Renal pelvis (tissue), 4 donors: ENCODE results near the gene RTN4. TPM values are rescaled to one million over a fixed set of nuclear protein-coding genes. Genes with fewer than 3 reads are reported as not detected.

Experiments
- DNase-seq: peaks from one replicate; pipeline ENCODE4 v3.0.0-alpha.2; 2013
- polyA plus RNA-seq, 3 donors: library from polyadenylated mRNA; unstranded; fragments of 120-200 nt; gene quantifications; one replicate each; pipeline ENCODE4 v1.2.1, GENCODE V29; 2013; ENCODE audit not compliant: insufficient read length in 3 of 3

Gene RTN4
- polyA plus RNA-seq, 3 donors = 305 to 369 (median 309) TPM

DNA sequence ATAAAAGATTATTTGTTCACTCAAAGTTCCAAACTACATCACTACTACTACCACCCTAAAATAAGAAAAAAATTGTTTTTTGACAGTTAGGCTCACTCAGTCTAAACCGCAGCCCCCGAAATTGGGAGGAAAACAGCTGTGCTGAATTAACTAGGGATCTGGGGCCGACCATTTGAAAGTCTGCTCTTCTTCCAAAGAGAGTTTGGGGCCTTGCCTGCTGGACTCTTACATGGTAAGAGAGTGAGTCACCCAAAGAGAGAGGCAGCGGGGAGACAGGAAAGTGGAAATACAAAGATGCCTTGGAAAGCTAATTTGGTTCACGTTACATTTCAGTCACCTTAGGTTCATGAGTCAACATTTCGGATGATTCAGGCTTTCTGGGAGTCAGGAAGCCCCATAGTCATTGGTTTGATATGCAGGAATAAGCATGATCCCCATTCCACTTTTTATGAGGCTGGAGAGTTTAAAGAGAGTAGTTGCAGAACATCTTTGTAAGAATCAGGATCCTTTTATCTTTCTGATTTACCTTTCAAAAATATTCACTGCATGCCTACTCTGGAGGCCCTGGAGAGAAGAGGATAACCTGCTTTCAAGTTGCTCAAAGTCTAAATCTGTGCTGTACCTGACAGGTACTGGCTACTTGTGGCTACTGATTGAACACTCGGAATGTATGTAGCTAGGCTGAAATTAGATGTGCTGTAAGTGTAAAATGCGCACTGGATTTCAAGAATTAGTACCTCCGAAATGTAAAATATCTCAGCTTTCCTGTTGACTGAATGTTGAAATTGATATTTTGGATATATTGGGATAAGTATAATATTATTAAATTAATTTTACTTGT lies 995 bp upstream of the RTN4 start:
- peak; percentile 60 for DNase-seq

DNA sequence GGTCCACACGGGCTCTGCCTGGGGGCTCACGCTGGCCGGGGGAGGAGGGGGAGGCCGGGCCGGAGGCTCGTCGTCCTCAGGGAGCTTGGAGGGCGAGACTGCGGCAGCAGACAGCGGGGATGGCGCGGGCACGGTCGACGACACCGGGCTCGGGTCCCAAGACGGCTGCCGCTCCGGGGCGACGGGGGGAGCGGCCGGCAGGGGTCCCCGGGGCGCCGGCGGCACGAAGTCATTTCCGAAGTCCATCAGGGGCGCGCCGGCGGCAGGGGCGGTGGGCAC lies 491 bp downstream of the RTN4 start:
- no peak for DNase-seq

DNA sequence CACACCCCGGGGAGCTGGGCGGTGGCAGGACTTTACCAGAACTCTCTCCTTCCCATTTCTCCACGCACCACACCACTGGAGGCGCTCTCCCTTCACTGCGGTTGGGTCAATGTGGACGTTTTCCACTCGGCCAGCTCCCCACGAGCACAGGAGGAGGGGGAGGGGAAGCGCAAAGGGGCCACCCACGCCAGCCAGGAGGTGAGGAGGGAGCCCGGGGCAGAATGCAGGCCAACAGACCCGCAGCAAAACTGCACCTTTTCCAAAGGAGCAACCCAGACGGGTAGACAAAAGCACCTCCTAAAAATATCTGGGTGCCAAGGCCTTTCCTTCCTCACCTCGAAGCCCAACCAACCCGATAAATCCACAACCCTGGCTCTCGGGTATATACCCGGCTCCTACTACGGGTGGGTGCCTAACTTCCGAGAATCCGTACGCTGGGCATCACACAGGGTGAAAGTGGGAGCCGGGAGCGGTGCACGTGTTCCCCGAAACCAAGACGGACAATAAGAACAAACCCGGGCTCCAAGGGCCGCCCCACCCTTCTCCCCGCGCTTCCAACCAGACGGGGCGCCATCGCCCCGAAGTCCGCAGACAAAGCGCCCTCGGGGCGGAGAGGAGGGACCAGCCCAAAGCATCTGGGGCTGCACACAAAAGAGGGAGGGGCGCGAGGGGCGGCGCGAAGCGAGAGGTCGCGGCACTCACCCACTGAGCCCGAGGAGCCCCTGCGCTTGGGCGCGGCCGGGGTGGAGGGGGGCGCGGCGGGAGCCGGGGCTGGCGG lies 1.0 kb downstream of the RTN4 start:
- peak; percentile 89 for DNase-seq

DNA sequence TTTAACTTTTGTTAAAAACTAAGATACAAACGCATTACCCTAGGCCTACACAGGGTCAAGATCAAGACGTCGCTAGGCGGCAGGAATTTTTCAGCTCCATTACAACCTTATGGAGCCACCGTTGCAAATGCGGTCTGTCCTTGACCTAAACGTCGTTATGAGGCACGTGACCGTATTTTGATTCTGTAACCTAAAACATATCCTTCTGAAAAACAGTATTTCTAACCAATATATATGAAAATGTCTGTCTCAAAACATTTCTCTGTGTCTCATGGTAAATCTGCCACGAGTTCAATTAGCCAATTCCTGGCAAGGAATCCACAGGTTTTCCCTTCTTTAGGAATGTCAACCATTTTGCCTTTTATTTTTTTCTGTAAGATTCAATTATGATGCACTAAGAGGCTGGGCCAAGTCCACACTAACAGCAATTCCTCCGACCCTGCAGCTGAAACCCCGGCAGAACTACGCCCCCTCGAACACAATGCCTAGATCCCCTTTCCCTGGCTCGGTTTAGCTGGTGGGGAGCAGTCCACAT lies 1.7 kb downstream of the RTN4 start:
- no peak for DNase-seq

DNA sequence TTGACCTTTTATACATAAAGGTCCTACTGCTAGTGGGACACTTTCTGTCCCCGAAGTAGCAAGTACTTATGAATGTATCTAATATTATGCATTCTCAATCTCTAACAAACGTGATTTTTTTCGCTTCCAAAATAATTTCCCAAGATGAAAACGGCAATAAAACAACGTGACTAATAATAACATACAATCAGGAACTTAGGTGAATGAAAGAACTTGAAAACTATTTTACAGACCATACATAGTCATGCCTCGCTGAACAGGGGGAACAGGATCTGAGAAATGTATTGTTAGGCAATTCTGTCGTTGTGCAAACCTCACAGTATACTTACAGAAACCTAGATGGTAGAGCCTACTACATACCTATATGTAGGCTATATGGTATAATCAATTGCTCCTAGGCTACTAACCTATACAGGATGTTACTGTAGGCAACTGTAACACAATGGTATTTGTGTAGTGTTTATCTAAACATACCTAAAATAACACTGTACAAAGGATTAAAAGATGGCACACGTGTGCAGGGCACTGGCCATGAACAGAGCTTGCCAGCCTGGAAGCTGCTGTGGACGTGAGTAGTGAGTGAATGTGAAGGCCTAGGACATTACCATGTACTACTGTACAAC lies 2.5 kb downstream of the RTN4 start:
- DNase-seq = no peak

DNA sequence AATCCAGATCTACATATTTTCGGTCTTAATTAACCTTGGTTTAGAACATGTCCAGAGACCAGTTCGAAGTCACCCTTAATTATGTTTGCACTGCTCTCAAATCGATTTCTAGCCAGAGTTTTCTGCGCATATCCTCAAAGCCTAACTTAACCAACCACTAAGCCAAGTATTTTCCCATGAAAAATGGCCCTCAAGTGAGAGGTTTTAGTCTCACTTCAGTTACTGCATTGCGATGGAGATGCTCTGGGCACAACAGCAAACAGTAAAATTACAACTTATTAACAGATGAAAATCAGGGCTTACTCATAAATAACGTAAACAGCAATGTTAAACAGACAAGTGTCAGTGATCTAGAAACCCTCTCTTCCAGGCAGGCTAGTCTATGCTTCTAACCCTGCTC lies 4.5 kb downstream of the RTN4 start:
- DNase-seq = no peak

DNA sequence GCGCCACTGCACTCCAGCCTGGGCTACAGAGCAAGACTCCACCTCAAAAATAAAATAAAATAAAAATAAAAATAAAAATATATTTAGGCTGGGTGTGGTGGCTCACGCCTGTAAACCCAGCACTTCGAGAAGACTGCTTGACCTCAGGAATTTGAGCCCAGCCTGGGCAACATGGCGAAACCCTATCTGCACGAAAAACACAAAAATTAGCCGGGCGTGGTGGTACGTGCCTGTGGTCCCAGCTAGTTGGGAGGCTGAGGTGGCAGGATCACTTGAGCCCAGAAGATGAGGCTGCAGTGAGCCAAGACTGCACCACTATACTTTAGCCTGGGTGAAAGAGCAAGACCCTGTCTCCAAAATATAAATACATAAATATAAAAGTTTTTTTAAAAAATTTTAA lies 6.4 kb downstream of the RTN4 start:
- DNase-seq = no peak

DNA sequence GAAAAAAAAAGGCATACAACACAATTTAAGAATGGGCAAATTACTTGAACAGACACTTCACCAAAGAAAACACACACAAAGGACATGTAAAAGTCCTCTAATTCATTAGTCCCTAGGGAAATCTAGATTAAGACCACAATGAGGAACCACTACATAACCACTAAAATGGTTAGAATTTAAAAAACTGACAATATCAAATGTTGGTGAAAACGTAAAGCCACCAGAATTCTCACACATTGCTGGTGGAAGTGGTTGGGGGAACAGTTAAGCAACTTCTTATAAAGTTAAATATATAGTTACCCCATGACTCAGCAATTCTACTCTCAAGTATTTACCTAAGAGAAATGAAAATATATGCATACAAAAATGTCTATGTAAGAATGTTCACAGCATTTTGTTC lies 11.8 kb downstream of the RTN4 start:
- DNase-seq = no peak

DNA sequence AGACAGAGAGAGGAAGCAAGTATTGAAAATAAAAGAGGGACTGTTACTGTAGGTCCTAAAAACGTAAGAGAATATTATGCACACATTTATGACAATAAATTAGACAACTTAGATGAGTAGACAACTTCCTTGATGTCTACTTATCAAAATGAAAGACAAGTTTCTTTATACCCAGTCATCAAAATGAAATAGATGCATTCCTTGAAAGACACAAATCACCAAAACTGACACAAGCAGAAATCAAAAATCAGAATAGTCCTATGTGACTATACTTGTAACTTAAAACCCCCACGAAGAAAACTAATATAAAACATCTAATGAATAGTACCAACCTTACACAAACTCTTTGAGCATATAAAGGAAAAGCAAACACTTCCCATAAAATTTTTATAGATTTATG lies 14.5 kb downstream of the RTN4 start:
- DNase-seq = no peak

DNA sequence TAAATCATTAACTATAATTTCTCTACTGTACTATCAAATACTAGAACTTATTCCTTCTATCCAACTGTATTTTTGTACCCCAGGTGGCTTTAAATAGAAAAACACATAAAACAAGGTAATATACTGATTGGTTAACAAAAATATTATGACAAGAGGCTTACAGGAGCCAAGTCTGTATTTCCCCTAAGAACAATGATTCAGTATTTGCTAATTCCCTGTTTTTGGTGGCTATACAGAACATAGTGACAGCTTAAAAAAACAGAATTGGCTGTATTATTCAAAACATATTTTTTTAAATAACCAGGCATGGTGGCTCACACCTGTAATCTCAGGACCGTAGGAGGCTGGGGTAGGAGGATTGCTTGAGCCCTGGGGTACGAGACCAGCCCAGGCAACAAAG lies 16.3 kb downstream of the RTN4 start:
- DNase-seq = no peak

DNA sequence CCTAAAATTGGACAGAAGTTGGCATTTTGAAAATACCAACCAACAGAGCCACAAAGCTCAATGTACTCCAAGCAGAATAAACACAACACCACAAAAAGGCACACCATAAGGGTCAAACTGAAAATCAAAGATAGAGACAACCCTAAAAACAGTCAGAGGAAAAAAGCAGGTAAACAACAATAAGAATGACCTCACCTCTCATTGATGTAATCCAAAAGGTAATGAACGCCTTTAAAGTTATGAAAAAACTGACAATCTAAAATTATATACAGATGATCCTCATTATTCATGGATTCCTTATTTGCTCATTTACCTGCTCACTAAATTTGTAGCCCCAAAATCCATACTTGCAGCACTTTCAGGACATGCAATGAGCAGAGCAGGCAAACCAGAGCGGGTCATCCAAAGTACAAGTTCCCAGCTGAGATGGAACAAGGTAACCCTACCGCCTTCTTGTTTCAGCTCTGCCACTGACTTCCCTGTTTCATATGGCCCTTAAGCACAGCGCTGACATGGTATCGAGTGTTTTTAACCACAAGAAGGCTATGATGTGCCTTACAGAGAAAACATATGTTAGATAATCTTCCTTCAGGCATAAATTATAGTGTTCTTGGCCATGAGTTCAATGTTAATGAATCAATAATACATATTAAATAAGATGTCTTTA lies 17.0 kb downstream of the RTN4 start:
- DNase-seq = no peak

DNA sequence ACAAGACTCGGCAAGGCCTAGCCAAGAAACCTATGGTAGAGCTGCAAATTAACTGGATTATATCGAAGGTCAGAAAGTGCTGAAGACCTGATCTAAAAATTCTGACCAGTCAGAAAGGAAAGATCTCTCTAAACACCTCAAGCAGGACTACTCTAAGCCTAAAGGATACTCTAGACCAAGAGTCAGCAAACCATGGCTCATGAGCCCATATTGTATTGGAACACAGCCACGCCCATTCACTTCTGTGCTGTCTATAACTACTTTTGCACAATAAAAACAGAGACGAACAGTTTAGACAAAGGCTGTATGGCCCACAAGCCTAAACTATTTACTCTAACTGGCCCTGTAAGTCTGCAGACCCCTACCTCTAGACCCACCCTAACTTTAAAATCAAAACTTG lies 18.7 kb downstream of the RTN4 start:
- DNase-seq = no peak

DNA sequence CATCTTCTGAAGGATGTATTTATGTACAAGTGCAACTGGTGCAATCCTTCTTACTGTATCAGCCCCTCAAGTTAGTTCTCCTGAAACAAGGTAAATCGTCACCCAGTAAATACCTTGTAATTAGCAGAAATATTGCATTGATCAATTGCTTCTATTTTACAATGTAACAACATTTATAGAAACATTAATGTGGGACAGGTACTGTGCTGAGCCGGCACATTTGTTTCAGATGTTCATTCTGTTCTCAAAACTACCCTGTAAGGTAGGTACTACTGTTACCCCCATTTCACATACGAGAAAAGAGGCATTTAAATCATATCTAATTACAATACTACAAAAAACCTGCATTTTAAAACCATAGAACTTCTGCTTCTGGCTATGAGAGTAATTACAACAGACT lies 19.5 kb downstream of the RTN4 start:
- no peak for DNase-seq

DNA sequence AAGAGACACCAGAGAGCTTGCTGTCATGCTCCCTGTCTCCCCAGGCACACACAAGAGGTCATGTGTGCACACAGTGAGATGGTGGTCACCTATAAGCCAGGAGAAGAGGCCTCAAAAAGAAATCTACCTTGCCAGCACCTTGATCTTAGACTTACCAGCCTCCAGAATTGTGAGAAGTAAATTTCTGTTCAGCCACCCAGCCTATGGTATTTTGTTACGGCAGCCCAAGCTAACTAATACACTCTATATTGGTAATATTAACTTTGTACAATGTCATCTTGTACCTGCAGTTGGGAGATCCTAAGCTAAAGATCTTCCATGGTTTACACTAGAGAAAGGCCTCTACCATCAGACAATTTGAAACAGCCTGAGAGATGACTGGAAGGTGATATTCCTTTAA lies 21.2 kb downstream of the RTN4 start:
- no peak for DNase-seq

DNA sequence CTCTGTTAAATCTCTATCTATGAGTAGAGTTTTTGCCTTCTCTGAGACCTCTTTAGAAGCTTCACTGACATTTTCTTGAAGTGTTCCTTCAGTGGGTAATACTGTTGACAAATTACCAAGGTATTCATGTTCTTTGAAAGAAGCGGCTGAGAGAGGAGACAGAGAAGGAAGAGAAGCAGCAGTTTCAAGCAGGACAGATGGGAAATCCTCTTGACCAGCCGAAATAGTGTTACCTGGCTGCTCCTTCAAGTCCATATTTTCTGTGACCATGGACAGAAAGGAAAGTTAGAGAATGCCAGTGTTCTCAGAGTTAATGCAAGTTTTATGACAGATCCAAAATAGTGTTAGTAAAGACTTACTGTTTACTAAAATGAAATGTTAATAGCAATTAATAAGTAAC lies 23.0 kb downstream of the RTN4 start:
- no peak for DNase-seq

DNA sequence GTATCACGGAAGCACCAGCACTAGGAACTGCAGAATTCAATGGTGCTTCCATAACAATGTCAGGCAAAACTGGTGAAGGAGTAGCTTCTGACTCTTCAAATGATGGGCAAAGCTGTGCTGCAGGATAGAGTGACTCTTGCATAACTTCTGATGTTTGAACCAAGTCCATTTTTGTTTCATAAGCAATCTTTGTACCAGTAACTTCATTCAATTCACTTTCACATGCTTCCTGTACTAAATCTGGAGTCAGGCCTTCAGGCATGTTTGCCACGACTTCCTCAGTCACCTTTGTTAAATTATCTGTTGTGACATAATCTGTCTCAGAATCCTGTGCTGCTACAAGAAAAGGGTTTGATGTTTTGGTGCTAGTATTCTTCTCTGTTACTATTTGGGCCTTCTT lies 24.0 kb downstream of the RTN4 start:
- no peak for DNase-seq

DNA sequence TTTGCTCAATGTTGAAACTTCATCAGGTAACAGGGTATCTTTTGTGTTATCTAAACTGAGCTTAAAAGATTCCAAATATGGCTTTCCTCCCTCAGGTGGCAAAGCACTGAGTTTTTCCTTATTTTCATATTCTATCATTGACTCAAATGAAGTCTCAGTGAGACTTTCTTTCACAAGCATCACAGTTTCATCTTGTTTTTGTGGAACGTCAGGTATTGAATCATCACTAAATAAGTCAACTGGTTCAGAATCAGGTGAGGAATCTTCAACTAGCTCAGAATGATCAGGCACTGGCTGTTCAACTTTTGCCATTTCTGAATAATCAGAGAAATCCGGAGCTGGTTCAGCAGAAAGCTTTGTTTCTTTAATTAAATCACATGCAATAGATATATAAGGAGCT lies 24.6 kb downstream of the RTN4 start:
- no peak for DNase-seq

DNA sequence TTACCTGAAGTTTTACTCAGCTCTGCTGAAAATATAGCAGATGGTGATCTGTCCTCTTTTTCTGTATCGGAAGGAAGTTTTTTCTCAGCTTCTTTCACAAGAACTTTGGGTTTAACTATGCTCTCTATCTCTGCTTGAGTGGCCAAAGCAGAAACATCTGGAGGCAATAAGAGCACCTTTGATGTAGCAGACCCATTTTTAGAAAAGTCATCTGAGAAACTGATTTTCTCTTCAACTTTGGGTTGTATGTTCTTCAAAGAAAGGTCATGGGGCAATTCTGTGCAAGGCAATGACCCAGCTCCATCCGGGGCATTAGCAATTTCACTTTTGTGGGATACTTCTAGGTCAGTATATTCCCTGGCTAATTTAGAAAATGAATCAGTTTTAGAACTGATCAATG lies 25.2 kb downstream of the RTN4 start:
- no peak for DNase-seq

DNA sequence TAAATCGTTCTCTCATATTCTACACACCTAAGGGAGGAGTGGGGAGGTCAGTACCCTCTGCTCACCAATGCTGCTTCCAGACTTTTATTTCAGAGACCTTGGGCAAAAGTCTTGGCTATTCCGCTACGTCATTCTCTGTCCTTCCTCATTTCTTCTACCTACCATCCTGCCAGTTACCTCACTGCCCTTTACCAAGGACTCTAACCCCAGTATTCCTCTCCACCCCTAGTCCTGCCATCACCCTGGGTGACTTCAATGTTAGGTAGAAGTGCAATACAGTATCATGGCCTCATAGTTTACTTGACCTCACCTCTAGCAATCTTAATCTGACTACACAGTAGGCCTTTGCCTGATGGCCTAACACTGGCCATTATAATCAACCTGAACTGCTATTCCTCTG lies 27.8 kb downstream of the RTN4 start:
- no peak for DNase-seq

DNA sequence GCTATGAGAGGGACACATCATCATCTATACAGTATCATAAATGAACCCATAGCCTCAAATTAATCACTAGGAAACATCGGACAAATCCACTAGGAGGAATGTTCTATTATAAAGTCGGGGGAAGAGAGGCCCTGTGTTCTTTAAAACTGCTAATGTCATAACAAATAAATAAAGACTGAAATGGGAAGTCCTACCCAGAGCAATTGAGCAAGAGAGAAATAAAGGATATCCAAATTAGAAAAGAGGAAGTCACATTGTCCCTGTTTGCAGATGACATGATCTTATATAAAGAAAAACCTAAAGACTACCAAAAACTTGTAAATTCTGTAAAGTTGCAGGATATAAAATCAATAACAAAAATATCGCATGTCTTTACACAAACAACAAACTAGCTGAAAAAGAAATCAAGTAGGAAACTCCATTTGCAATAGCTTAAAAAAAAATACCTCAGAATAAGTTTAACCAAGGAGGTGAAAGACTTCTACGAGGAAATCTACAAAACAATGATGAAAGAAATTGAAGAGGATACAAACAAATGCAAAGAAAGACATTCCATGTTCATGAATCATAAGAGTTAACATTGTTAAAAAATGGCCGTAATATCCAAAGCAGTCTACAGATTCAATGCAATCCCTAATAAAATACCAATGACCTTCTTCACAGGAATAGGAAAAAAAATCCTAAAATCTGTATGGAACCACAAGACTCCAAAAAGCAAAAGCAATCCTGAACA lies 30.6 kb downstream of the RTN4 start:
- DNase-seq = no peak

DNA sequence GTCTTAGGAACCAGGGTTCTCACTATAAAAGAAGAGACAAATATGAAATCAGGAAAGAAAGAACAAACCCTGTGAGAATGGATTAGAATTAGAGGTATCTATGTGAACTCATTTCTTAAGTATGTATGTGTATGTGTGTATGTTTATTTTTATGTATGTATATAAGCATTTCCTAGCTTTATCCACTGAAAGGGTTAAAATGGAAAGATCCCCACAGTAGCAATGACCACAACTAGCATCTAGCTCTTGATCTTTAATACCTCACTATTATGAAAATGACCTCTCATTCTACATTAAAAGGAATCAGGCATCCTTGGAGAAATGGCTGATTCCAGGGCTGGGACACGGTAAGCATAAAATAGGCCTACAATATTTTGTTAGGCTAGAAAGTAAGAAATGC lies 31.6 kb downstream of the RTN4 start:
- no peak for DNase-seq

DNA sequence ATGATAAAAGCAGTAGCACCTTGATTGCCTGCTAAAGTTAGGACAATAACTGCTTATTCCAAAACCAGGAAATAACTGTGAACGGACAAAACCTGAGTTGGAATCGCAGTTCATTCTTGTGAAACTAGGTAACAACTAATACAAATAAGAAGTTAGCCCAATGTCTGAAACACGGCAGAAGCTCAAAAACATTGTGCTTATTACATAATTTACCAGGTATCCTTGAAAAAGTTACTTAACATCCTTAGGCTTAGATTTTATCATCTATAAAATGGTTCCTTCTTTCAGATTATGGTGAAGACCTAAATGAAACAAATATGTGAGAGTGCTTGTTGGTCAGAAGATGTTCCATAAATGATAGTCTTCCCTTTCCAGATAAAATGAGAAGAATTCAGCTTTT lies 32.4 kb downstream of the RTN4 start:
- DNase-seq = no peak
